GM19438 (cell line): ENCODE measurements around the gene NPIPB4.
"Not testable (repeated sequence)": the region's sequence is repeated elsewhere in the genome, so short reads cannot be mapped to it uniquely, and the experiment has no call there.

Source experiments
- ATAC-seq: cut with Tn5 transposase; IDR thresholded peaks from one replicate; pipeline ENCODE4 v1.9.1; 2021; ENCODE audit warnings: low read depth; ENCODE audit not compliant: unreplicated experiment

Gene NPIPB4

DNA sequence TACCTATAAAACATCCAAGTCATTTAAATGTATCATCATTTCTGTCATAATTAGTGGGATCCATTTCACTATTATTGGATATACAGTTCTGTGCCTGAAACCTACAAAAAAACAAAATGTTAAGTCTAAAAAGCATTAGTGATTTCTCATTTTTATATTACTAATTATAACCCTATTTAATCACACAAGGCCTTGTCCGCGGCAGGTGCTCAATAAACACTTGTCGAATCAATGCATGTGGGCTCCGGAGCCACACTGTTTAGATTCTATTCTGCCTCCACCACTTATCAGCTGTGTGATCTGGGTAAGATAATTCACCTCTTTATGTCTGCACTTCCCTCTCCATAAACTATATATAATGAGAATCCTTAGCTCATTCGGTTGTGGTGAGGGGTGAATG, at the start of gene NPIPB4:
NPIPB4 (minus strand) TSS at position 101 of the 400 bp plus-strand sequence. CDS start 378 bp downstream, outside the sequence.
- not testable (repeated sequence) for ATAC-seq

DNA sequence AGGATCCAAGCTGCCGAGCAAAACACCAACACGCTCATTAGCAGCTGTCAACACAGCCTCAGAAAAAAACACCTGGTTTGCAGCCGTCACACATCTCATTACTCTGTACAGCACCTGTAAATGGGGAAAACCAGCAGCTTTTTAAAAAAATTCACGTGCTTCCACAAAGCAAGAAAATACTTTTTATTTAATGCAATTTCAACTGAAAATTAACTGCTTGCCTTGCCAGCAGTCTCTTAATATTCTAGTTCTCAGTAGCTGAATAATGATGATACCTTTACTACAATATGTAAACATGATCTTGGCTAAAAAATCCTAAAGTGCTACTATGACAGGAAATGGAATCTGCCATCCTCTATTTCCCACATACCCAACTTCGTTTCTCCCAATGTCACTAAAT, 41.4 kb upstream of the NPIPB4 start:
- not testable (repeated sequence) for ATAC-seq

DNA sequence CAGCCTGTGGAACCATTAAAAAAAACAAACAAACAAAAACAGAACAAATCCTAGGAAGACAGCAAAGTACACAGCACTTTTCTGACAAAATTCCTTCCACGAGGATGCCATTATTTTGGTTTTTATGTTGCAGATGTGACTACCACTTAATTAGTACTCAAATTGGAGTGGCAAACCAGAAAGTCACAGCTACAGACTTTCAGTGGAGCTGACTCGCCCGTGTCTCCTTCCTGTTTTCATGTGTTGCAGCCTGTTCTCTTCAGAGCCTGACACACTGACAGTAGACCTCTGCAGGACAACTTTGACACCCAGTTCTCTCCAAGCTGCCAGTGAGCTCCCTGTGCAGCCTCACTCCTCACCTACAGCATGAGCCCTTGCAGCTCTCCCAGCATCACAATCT, 24.4 kb upstream of the NPIPB4 start:
- ATAC-seq = not testable (repeated sequence)

DNA sequence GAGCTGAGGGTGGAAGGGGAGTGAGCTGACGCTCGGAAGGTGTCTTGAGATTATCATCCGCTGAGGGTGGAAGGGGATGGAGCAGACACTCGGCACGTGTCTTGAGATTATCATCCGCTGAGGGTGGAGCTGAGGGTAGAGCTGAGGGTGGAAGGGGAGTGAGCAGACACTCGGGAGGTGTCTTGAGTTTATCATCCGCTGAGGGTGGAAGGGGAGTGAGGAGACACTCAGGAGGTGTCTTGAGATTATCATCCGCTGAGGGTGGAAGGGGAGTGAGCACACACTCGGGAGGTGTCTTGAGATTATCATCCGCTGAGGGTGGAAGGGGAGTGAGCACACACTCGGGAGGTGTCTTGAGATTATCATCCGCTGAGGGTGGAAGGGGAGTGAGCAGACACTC, 20.4 kb downstream of the NPIPB4 start:
- not testable (repeated sequence) for ATAC-seq

DNA sequence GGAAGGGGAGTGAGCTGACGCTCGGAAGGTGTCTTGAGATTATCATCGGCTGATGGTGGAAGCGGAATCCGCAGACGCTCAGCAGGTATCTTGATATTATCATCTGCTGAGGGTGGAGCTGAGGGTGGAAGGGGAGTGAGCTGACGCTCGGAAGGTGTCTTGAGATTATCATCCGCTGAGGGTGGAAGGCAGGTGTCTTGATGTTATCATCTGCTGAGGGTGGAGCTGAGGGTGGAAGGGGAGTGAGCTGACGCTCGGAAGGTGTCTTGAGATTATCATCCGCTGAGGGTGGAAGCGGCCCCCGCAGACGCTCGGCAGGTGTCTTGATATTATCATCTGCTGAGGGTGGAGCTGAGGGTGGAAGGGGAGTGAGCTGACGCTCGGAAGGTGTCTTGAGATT, 21.2 kb downstream of the NPIPB4 start:
- not testable (repeated sequence) for ATAC-seq

DNA sequence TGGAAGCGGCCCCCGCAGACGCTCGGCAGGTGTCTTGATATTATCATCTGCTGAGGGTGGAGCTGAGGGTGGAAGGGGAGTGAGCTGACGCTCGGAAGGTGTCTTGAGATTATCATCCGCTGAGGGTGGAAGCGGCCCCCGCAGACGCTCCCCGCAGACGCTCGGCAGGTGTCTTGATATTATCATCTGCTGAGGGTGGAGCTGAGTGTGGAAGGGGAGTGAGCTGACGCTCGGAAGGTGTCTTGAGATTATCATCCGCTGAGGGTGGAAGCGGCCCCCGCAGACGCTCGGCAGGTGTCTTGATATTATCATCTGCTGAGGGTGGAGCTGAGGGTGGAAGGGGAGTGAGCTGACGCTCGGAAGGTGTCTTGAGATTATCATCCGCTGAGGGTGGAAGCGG, 21.8 kb downstream of the NPIPB4 start:
- not testable (repeated sequence) for ATAC-seq

DNA sequence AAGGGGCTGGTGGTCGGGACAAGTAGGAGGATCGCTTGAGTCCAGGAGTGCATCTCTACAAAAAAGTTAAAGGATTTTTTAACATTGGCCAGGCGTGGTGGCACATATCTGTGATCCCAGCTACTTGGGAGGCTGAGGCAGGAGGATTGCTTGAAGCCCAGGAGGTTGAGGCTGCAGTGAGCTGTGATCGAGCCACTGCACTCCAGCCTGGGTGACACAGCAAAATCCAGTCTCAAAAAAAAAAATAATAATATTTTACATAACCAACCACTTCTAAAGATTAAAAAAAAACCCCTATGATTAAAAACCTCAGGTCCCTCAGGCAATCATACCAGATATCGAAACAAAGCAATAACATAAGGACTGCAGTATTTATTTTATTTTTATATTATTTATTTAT, 23.3 kb downstream of the NPIPB4 start:
- ATAC-seq = not testable (repeated sequence)

DNA sequence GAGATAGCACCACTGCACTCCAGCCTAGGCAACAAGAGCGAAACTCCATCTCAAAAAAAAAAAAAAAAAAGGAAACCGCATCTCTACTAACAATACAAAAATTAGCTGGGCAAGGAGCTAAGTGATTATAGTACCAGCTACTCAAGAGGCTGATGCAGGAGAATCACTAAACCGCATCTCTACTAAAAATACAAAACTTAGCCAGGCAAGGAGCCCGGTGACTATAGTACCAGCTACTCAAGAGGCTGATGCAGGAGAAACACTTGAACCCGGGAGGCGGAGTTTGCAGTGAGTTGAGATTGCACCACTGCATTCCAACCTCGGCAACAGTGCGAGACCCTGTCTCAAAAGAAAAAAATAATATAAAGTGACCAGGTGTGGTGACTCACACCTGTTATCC, 27.6 kb downstream of the NPIPB4 start:
- not testable (repeated sequence) for ATAC-seq

DNA sequence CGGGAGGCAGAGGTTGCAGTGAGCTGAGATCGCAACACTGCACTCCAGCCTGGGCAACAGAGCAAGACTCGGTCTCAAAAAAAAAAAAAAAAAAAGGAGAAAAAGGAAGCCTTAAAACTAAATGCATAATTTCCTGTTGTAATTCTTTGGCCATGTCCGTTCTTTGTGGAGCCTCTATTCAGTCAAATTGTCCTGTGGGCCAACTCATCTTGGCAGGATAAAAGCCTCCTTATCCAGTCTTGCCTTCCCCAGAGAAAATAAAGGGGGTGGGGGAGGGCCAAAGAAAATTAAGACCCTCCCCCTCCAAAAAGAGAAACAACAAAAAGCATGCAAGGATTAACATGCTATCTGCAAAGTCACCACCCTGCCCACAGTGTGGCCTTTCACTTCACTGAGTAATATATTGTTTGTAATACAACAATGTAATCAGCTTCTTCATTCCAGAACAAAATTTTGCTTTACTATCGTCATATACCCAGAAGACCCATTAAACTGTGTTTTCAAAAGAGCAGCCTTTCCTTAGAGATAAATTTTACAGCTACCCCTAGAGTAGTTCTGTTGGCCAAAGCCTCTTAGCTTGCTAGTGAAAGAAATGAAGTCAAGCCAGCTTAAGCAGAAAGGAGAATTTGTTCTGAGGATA, 31.4 kb downstream of the NPIPB4 start:
- ATAC-seq = not testable (repeated sequence)

DNA sequence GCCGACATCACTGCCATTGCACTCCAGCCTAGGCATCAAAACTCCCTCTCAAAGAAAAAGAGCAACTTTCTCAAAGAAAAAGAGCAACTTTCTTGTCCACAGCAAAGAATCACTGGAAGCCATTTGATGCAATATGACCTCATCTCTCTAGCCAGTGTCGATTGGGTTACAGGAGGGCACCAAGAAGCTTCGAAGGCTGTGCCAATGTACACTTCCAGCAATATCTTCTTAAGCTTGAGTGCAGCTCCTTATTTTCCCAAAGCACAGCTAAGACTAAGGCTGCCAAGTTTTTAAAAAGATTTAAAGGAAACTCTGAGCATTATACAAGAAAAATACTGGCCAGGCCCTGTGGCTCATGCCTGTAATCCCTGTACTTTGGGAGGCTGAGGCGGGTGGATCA, 32.0 kb downstream of the NPIPB4 start:
- not testable (repeated sequence) for ATAC-seq

DNA sequence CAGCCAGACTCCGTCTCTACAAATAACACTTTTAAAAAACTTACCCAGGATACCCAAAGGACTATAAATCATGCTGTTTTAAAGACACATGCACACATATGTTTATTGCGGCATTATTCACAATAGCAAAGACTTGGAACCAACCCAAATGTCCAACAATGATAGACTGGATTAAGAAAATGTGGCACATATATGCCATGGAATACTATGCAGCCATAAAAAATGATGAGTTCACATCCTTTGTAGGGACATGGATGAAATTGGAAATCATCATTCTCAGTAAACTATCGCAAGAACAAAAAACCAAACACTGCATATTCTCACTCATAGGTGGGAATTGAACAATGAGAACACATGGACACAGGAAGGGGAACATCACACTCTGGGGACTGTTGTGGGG, 34.3 kb downstream of the NPIPB4 start:
- ATAC-seq = not testable (repeated sequence)

DNA sequence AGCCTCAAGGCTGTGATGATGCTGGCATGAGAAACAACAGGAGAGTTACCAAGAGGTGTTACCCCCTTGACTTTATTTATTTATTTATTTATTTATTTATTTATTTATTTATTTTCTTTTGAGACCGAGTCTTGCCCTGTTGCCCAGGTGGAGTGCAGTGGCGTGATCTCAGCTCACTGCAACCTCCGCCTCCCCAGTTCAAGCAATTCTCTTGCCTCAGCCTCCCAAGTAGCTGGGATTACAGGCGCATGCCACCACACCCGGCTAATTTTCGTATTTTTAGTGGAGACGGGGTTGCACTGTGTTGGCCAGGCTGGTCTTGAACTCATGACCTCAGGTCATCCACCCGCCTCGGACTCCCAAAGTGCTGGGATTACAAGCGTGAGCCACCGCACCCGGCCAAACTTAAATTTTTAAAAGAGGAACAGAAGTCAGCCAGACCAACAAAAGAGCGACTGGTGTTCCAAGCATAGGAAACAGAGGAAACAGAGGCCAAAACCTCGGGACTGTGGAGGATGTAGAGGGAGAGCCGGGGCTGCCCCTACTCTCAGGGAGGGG, 36.6 kb downstream of the NPIPB4 start:
- ATAC-seq = not testable (repeated sequence)

DNA sequence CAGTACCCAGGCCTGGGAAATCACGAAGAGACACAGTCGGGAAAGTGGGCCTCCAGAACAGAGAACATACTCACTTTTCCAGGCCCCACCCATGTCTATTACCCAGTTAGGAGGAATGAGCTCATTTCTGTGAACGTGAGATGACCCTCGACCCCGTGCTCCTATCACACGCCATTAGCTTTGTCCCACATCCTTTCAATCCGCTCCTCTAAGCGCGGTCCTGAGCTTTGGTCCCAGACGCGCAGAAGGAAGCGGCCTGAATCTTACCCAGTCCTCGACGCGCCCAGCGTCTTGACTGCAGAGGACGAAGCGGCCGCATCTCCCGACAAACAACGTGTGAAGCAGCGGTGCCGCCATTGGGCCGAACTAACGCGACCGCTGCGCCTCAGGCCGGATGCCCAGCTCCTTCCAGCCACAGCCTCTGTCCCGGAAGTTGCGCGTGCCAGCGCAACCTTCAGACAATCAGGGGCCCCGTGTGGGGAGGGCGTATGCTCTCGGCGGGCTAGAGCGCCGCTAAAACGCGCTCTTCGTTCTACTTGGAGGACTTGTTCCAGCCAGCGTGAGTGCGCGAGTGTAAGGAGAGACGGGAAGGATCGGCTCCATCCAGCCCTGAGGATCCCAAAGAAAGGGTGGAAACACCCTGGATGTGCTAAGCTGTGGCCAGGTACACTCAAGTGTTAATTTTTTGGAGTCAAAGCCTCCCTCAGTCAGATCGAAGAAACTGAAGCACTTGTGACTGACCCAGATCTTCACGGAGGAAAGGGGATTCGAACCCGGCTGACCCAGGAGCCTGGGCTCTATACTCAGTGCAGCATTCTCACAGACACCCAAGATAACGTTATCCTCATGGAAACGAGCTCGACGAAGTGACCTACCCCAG, 37.3 kb downstream of the NPIPB4 start:
- ATAC-seq = peak; percentile 91

DNA sequence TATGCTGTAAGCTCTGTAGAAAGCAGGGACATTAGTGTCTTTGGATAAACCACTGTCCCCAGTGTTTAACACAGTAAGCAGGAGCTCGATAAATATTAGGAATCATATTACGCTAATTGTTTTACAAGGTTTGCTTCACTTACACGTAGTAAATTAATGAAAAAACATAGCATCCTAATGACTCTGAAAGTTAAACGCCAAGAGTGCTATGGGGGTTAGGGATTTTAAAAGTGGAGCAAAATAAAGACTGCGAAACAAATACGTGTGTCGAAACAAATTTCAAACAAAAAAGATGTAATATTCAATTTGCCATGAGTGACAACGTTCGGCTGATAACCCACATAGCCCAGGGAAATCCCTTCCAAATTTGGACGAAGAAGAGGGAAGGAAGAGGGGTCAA, 37.9 kb downstream of the NPIPB4 start:
- ATAC-seq = not testable (repeated sequence)

DNA sequence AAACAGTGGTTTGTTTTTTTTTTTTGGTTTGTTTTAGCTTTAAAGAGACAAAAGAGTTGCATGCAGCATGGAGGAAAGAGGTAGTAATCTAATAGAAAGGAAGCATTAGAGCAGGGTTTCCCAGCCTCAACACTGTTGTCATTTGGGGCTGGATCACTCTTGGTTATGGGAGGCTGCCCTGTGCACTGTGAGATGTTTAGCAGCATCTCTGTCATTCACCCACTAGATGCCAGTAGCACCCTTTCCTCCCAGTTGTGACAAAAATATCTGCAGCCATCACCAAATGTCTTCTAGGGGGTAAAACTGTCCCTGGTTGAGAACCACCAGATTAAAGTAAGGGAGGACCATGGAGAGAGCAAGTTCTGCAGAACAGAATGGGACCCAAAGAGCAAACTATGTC, 40.5 kb downstream of the NPIPB4 start:
- not testable (repeated sequence) for ATAC-seq

DNA sequence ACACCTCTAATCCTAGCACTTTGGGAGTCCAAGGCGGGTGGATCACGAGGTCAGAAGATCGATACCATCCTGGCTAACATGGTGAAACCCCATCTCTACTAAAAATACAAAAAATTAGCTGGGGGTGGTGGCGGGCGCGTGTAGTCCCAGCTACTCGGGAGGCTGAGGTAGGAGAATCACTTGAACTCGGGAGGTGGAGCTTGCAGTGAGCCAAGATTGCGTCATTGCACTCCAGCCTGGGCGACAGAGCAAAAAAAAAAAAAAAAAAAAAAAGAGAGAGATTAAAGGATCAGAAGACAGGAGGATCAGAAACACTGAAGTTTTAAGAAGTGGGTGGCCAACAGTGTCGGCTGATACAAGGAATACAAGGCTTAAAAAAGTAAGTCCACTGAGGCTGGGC, 41.9 kb downstream of the NPIPB4 start:
- not testable (repeated sequence) for ATAC-seq

DNA sequence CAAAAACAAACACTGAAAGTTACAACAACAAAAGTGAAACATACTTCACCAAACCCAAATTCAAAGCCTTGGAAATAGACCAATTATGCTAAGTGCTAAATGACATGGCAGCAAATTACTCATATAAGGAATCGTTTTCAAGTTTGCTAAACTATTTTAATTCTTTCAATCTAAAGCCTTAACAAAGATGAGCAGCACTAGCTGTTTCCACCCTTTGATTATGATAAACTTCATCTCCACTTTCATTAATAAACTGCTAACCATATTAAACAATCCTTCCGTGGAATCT, 55.2 kb downstream of the NPIPB4 start:
- ATAC-seq = not testable (repeated sequence)

DNA sequence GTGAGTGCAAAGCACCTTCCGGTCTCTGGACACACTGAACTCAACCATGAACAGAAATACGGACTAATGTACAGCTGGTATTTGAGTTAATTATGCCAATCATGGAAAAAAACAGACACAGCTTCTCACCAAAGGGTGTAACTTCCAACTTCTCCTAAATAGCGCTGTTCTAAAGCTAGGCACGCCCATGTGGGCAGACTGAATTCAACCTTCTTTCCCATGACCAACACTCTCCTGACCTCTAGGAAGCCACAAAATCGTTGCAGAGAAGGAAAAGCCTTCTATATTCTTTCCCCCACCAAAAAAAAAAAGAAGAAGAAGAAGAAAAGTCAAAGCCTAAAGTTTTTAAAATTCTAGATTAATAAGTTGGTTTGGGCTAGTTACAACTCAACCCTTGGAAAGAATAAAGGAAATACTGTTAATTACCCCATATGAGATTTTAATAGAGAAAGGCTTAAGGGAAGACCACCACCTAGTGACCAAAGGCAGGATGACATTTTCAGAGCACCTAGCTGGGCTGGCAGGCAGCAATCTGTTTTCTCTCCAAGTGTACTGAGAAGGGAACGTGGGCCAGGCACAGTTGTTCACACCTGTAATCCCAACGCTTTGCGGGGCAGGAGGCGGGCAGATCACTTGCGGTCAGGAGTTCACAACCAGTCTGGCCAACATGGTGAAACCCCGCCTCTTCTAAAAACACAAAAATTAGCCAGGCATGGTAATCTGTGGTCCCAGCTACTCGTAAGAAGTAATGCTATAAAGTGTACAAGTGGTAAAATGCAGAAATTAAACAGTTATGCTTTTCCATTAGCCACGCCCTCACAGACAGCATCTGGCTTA, 55.8 kb downstream of the NPIPB4 start:
- not testable (repeated sequence) for ATAC-seq

DNA sequence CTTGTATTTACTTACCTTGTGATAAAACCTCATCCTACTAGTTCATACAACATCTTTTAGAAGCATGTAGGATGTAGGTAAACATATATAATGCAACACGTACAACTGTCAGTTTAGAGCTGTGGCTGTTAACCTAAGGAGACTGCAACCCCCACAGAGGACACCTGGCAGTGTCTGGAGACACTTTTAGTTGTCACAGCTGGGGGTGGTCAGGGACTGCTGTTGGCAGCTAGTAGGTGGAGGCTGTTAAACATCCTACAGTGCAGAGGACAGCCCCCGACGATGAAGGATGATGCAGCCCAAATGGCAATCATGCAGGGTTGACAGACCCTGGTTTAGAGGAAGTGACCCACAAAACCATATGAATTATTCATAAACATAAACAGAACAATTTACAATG, 59.0 kb downstream of the NPIPB4 start:
- ATAC-seq = not testable (repeated sequence)

DNA sequence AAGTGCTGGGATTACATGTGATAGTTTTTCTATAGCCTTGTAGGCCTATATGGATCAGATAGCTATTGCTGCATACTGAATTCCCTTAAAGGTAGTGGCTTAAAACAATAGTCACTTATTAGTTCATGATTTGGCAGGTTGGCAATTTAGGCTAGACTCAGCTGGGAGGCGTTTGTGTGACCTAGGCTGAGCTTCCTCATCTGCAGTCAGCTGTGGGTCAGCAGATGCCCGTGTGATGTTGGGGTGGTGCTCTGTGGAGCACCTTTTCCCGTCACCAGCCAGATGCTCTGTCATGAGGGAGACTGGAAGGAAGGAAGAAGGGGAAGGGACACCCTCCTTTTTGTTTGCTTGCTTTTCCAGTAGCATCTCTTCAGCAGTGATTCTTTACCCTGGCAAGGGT, 64.2 kb downstream of the NPIPB4 start:
- ATAC-seq = not testable (repeated sequence)

DNA sequence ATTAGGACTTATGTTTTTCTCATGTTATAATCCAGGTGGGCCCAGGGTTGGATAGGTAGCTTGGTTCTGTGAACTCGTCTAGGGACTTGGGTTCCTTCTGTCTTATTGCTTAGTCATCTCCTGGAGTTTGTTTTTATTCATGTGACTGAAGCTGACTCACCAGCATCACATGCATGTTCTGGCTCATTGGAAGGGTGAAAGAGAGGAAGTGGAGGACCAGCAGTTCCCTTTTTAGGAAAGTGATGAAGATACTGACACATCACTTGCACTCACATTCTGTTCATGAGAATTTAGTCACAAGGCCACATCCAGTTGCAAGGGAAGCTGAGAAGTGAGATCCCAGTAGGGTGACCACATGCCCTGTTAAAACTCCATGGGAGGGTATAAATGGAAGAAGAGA, 67.0 kb downstream of the NPIPB4 start:
- ATAC-seq = not testable (repeated sequence)
